ENCODE data around the gene PIGL.
A peak's percentile ranks its signal among the peaks of the same experiment; 100 is the strongest.
"Not testable (repeated sequence)": the region's sequence is repeated elsewhere in the genome, so short reads cannot be mapped to it uniquely, and the experiment has no call there.

Gene PIGL

DNA sequence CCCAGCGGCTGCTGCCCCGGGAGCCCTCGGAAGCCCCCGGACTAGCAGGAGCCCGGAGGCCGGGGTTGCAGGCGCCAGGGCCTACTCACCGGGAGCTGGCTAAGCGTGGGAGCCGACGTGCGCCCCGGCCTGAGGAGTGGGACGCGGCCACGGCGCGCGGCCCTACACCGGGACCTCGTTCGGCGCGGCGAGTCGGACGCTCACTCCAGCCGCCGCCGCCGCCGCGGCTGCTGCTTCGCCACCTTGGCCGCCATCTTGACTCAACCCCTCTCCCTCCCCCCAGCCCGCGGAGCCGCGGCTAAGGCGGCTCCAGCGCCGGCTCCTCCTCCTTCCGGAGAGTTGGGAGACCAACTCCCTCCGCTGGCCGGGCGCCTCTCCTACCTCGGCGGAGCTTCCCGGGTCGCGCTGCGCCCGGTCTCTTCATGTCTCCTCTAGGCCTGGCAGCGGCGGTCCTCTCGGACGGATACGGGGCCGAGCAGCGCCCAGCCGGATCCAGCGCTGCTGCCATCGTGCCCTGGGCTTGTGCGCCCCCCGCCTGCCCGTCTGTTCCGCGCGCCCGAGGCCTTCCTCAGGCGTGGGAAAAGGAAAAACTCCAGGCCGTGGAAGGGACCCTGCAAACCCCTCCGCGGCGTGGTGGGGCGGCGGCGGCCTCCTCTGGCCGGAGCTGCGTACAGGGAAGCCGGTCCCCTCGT, 1.6 kb upstream of the PIGL start, which contains the start of gene NCOR1:
Gene NCOR1, minus strand, starts transcription at position 262 of the 692 bp plus-strand sequence. CDS start 20,965 bp downstream, outside the sequence.
- Histone ChIP-seq H3K4me3 (peak within 1 kb of the TSS; percentile 93 to 96), H3K27ac (peak within 1 kb of the TSS; percentile 97 to 99), H3K4me1 (peaks cover 0 to 53% (median 24%) of the 10 kb centered on the region in 4 donors), H3K36me3 (peaks cover 0 to 7% (median 0%) of the 10 kb centered on the region in 3 donors), H3K27me3 (no peaks in the 10 kb centered on the region), H3K9me3 (no peaks in the 10 kb centered on the region)
- DNase-seq = peak; percentile 92 to 95
- peak; percentile 17 to 32 for TF ChIP-seq CTCF (IDR thresholded peaks at IDR 0.05)
- intact Hi-C loops (cut with DNase I; ENCODE audit: low total_unique reads) = loop anchor here (5.0 kb wide), 1 partner anchor 72 kb away; no protein-coding TSS in a partner anchor

- intact Hi-C loops (cut with DNase I; ENCODE audit: low total_unique reads) = loop anchor here (5.0 kb wide), 1 partner anchor 71 kb away; no protein-coding TSS in a partner anchor
- peak; percentile 20 to 71 for DNase-seq
- Histone ChIP-seq H3K9me3 (no peaks in the 10 kb centered on the region), H3K27ac (peak overlapping the region; percentile 97 to 99), H3K27me3 (no peaks in the 10 kb centered on the region), H3K4me3 (peak overlapping the region; percentile 93 to 96), H3K36me3 (peaks cover 0 to 7% (median 0%) of the 10 kb centered on the region in 3 donors), H3K4me1 (peaks cover 0 to 53% (median 23%) of the 10 kb centered on the region in 4 donors)
- TF ChIP-seq CTCF (IDR thresholded peaks at IDR 0.05) = no peak
These were observed 1.1 kb upstream of the PIGL start for GRCh38 chr17:16215965-16216316.

- not testable (repeated sequence) for H3K36me3 ChIP-seq, H3K9me3 ChIP-seq, DNase-seq, H3K27me3 ChIP-seq
- H3K4me1 ChIP-seq = peaks cover 0 to 53% (median 21%) of the 10 kb centered on the region in 4 donors
- H3K4me3 ChIP-seq = peak overlapping the region; percentile 93 to 96
- peak overlapping the region; percentile 97 to 99 for H3K27ac ChIP-seq
- intact Hi-C loops (cut with DNase I; ENCODE audit: low total_unique reads) = loop anchor here (5.0 kb wide), 1 partner anchor 71 kb away; no protein-coding TSS in a partner anchor
These were observed 539 bp upstream of the PIGL start for GRCh38 chr17:16216341-16217001.

GRCh38 chr17:16222406-16222805, 5.4 kb downstream of the PIGL start:
- intact Hi-C loops (cut with DNase I; ENCODE audit: low total_unique reads) = no loop called here
- Histone ChIP-seq H3K36me3 (peaks cover 0 to 25% (median 0%) of the 10 kb centered on the region in 3 donors), H3K27me3 (no peaks in the 10 kb centered on the region), H3K27ac (no peak overlapping the region), H3K4me3 (no peak overlapping the region), H3K9me3 (no peaks in the 10 kb centered on the region), H3K4me1 (peaks cover 0 to 14% (median 6%) of the 10 kb centered on the region in 4 donors)
- TF ChIP-seq CTCF (IDR thresholded peaks at IDR 0.05) = no peak
- DNase-seq = no peak

DNA sequence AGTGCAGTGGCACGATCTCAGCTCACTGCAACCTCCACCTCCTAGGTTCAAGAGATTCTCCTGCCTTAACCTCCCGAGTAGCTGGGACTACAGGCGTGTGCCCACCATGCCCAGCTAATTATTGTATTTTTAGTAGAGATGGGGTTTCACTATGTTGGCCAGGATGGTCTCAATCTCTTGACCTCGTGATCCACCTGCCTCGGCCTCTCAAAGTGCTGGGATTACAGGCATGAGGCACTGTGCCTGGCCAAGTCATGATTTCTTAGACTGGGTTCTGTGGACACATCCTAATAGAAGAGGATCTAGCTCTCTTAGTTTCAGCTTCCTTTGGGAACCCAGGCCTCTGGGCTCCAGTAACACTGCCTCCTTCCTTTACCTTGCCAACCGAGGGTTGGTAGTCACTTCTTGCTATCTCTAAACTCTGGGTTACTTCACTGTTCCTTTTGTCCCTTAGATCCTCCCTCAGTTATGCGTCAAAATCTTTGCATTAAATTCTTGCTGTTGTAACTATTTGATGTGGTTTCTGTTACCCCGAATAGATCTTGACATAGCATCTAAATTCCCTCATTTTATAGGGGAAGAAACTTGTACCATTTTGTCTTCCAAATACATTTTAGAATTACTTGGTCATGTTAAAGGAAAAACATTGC, 13.0 kb downstream of the PIGL start:
- H3K36me3 ChIP-seq; H3K4me1 ChIP-seq; intact Hi-C loops (cut with DNase I; ENCODE audit: low total_unique reads); H3K4me3 ChIP-seq; H3K27ac ChIP-seq; DNase-seq; H3K27me3 ChIP-seq; H3K9me3 ChIP-seq: not testable (repeated sequence)

GRCh38 chr17:16232391-16232790, 15.4 kb downstream of the PIGL start:
- DNase-seq = no peak
- no peak for TF ChIP-seq CTCF (IDR thresholded peaks at IDR 0.05)
- Histone ChIP-seq H3K27me3 (no peaks in the 10 kb centered on the region), H3K27ac (no peak overlapping the region), H3K36me3 (peaks cover 0 to 8% (median 0%) of the 10 kb centered on the region in 3 donors), H3K4me3 (no peak overlapping the region), H3K4me1 (no peaks in the 10 kb centered on the region), H3K9me3 (no peaks in the 10 kb centered on the region)
- intact Hi-C loops (cut with DNase I; ENCODE audit: low total_unique reads) = no loop called here
